Lung (tissue), 12 donors: ENCODE measurements around the gene TBC1D1. TPM values are rescaled to one million over a fixed set of nuclear protein-coding genes. Genes with fewer than 3 reads are reported as not detected.
"Not testable (repeated sequence)": the region's sequence is repeated elsewhere in the genome, so short reads cannot be mapped to it uniquely, and the experiment has no call there.

Source experiments
- ATAC-seq: fragments of 200-7000 bp; cut with Tn5 transposase; one replicate; pipeline ENCODE4 v1.9.1; 2020; ENCODE audit warnings: moderate number of reproducible peaks; ENCODE audit not compliant: insufficient read depth, low FRiP score
- DNase-seq, 3 donors: peaks; one replicate each; pipeline ENCODE4 v3.0.0-alpha.2; 2013 to 2017
- H3K27ac ChIP-seq, 2 donors: one replicate each; pipeline ENCODE4 v1.5.1; 2013; ENCODE audit warnings: mild to moderate bottlenecking in 2 of 2, moderate library complexity in 2 of 2, control low read depth in 1 of 2, inconsistent platforms in 1 of 2, low read depth in 1 of 2, low read length in 1 of 2
- H3K27me3 ChIP-seq, 3 donors: one replicate each; pipeline ENCODE4 v1.5.1; 2013; ENCODE audit warnings: low read length in 2 of 3; ENCODE audit not compliant: control insufficient read depth in 3 of 3, insufficient read depth in 3 of 3
- H3K36me3 ChIP-seq, 4 donors: one replicate each; pipeline ENCODE4 v1.5.1; 2013; ENCODE audit warnings: low read length in 4 of 4, mild to moderate bottlenecking in 1 of 4, moderate library complexity in 1 of 4; ENCODE audit not compliant: control insufficient read depth in 4 of 4, insufficient read depth in 4 of 4
- H3K4me1 ChIP-seq, 5 donors: one replicate each; pipeline ENCODE4 v1.5.1; 2013; ENCODE audit warnings: low read length in 5 of 5, mild to moderate bottlenecking in 2 of 5, moderate library complexity in 1 of 5; ENCODE audit not compliant: control insufficient read depth in 5 of 5, insufficient read depth in 5 of 5
- H3K4me3 ChIP-seq: one replicate; pipeline ENCODE4 v1.5.1; 2013; ENCODE audit warnings: mild to moderate bottlenecking, control low read depth, moderate library complexity
- H3K9ac ChIP-seq, 2 donors: one replicate each; pipeline ENCODE4 v1.5.1; 2013; ENCODE audit warnings: low read length in 2 of 2, control low read depth in 1 of 2; ENCODE audit not compliant: insufficient read depth in 1 of 2
- H3K9me3 ChIP-seq, 4 donors: one replicate each; pipeline ENCODE4 v1.5.1; 2013; ENCODE audit warnings: low read length in 3 of 4, mild to moderate bottlenecking in 1 of 4, moderate library complexity in 1 of 4; ENCODE audit not compliant: control insufficient read depth in 4 of 4, insufficient read depth in 3 of 4
- CTCF ChIP-seq: IDR thresholded peaks from 2 replicates; pipeline ENCODE4 v1.5.1; 2012; ENCODE audit warnings: mild to moderate bottlenecking; ENCODE audit errors: control extremely low read depth, extremely low read depth
- WGBS, 2 donors: extraction: QIAGEN DNeasy Blood & Tissue Kit; methylation state at CpG; one replicate each; pipeline ENCODE4 v1.1.7; 2013; 5-methylcytosine and 5-hydroxymethylcytosine counted together
- polyA plus RNA-seq, 2 donors: library from polyadenylated mRNA; stranded (reverse); fragments of 200-250 nt; gene quantifications; one replicate each; pipeline ENCODE4 v1.2.1, GENCODE V29; 2013
- total RNA-seq, 2 donors: library from RNA; depleted of rRNA in 1 of 2; stranded (reverse); fragments of >200 nt in 1 of 2; gene quantifications; one replicate each; pipeline ENCODE4 v1.2.1, GENCODE V29; 2014 to 2021
- donor health status: control.
- donor health status: control.
- donor health status: Bipolar disorder and iron deficiency.
- donor health status: healthy.
- donor health status: DM: yes; HTN: yes; CAD: no.

TBC1D1 gene
- total and polyA plus RNA-seq, 4 donors, result 23.6 to 71.1 (median 43.9) TPM

GRCh38 chr4:37922328-37922727 is 31.4 kb downstream of the TBC1D1 start:
- DNase-seq, result no peak
- WGBS, 2 donors, result 51 to 70% methylated on average over 4 of the region's 4 CpGs
- Histone ChIP-seq H3K4me3 (no peak overlapping the region), H3K36me3 (no peaks in the 10 kb centered on the region), H3K4me1 (peaks cover 0 to 1% (median 0%) of the 10 kb centered on the region in 5 donors), H3K9ac (no peak overlapping the region), H3K27me3 (no peaks in the 10 kb centered on the region), H3K9me3 (peaks cover 0 to 2% (median 0%) of the 10 kb centered on the region in 4 donors), H3K27ac (no peak overlapping the region)
- no peak for TF ChIP-seq CTCF
- no peak for ATAC-seq

DNA sequence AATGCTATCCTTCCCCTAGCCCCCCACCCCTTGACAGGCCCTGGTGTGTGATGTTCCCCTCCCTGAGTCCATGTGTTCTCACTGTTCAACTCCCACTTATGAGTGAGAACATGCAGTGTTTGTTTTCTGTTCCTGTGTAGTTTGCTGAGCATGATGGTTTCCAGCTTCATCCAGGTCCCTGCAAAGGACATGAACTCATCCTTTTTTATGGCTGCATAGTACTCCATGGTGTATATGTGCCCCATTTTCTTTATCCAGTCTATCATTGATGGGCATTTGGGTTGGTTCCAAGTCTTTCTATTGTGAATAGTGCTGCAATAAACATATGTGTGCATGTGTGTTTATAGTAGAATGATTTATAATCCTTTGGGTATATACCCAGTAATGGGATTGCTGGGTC is 32.2 kb downstream of the TBC1D1 start:
- not testable (repeated sequence) for ATAC-seq, DNase-seq, H3K27ac ChIP-seq, H3K4me3 ChIP-seq, H3K4me1 ChIP-seq, H3K9me3 ChIP-seq, H3K9ac ChIP-seq, H3K36me3 ChIP-seq, H3K27me3 ChIP-seq

DNA sequence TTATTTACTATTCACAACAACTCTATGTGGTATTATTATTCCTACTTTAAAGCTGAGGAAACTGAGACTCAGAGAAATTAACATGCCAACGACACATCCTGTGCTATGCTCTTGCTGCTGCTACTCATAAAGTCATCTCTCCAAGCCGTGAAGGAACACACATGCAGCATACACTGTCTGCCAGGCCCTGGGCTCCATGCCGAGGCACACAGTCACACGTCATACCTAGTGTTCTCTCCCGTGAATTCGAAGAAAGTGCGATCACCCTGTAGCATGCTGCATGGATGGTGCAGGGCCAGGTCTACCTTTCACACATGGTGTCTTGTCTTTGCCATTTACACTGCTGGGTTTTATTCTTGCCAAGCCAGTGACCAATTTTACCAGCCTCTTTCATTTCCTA is 34.1 kb downstream of the TBC1D1 start:
- Histone ChIP-seq H3K27me3 (no peaks in the 10 kb centered on the region), H3K9me3 (peaks cover 0 to 2% (median 0%) of the 10 kb centered on the region in 4 donors), H3K9ac (no peak overlapping the region), H3K36me3 (no peaks in the 10 kb centered on the region), H3K4me1 (peaks cover 0 to 6% (median 1%) of the 10 kb centered on the region in 5 donors), H3K4me3 (no peak overlapping the region), H3K27ac (no peak overlapping the region)
- no peak for TF ChIP-seq CTCF
- ATAC-seq (no peak), DNase-seq (no peak)
- WGBS, 2 donors, result 83 to 90% methylated on average over 7 of the region's 7 CpGs

DNA sequence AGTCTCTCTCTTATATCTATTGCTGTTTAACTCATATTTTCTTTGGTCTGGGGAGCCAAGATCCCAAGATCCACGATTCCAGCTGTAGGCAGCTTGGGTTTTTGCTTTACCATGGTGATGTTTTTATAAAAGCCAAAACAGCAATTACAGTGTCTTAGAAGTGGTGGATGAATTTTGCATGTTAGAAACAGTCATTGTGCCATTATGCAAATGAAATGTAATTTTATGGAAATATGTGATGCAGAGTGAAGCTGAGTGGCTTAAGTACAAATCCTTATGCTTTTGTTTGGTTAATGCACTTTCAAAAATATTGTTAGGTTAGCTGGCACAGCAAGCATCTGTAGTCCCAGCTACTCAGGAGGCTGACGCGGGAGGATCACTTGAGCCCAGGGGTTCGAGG is 36.5 kb downstream of the TBC1D1 start:
- Histone ChIP-seq H3K27ac (no peak overlapping the region), H3K4me1 (peaks cover 0 to 6% (median 1%) of the 10 kb centered on the region in 5 donors), H3K9ac (no peak overlapping the region), H3K36me3 (no peaks in the 10 kb centered on the region), H3K27me3 (no peaks in the 10 kb centered on the region), H3K9me3 (peaks cover 0 to 2% (median 0%) of the 10 kb centered on the region in 4 donors), H3K4me3 (no peak overlapping the region)
- DNase-seq, result peak in 2 of 3 donors; percentile 18 to 39
- TF ChIP-seq CTCF, result no peak
- ATAC-seq, result no peak
- WGBS, 2 donors, result 89 to 91% methylated on average over 4 of the region's 4 CpGs
